MM.1S (cell line): Measurements from ENCODE around the gene MFGE8.
A peak's percentile ranks its signal among the peaks of the same experiment; 100 is the strongest.

ENCODE experiments used
- DNase-seq: peaks from one replicate; pipeline ENCODE4 v3.0.0-alpha.2; 2015
- H2AFZ ChIP-seq: fragments of 300-600 bp; sonication (generic); 2 replicates; pipeline ENCODE4 v1.6.0; 2016; ENCODE audit warnings: antibody characterized with exemption, low read length
- H3F3A ChIP-seq: fragments of 300-600 bp; sonication (generic); 2 replicates; pipeline ENCODE4 v1.6.1; 2016; ENCODE audit warnings: mild to moderate bottlenecking, antibody characterized with exemption, low read length, moderate library complexity, mixed read lengths; ENCODE audit not compliant: insufficient read depth
- H3K27ac ChIP-seq: fragments of 300-600 bp; sonication (generic); 2 replicates; pipeline ENCODE4 v1.5.1; 2016; ENCODE audit warnings: mild to moderate bottlenecking, low read length
- H3K27me3 ChIP-seq: fragments of 300-600 bp; sonication (generic); replicated peaks from 2 replicates; pipeline ENCODE4 v1.6.0; 2016; ENCODE audit warnings: low read length; ENCODE audit not compliant: insufficient read depth
- H3K36me3 ChIP-seq: fragments of 300-600 bp; sonication (generic); replicated peaks from 2 replicates; pipeline ENCODE4 v1.6.1; 2016; ENCODE audit warnings: mild to moderate bottlenecking, low read length, mixed read lengths; ENCODE audit not compliant: insufficient read depth
- H3K4me1 ChIP-seq: fragments of 300-600 bp; sonication (generic); 2 replicates; pipeline ENCODE4 v1.6.1; 2016; ENCODE audit warnings: low read length, mixed read lengths
- H3K4me2 ChIP-seq: fragments of 300-600 bp; sonication (generic); 2 replicates; pipeline ENCODE4 v1.6.0; 2016; ENCODE audit warnings: low read depth, low read length
- H3K4me3 ChIP-seq: fragments of 300-600 bp; sonication (generic); 2 replicates; pipeline ENCODE4 v1.5.1; 2016; ENCODE audit warnings: low read length, mixed read lengths
- H3K79me2 ChIP-seq: fragments of 300-600 bp; sonication (generic); 2 replicates; pipeline ENCODE4 v1.6.1; 2016; ENCODE audit warnings: mixed run types, low read length, mixed read lengths
- H3K9ac ChIP-seq: fragments of 300-600 bp; sonication (generic); 2 replicates; pipeline ENCODE4 v1.6.1; 2016; ENCODE audit warnings: low read length, mixed read lengths
- H3K9me2 ChIP-seq: fragments of 300-600 bp; sonication (generic); replicated peaks from 2 replicates; pipeline ENCODE4 v1.6.1; 2016; ENCODE audit warnings: mild to moderate bottlenecking, low read length, mixed read lengths; ENCODE audit not compliant: insufficient read depth
- H3K9me3 ChIP-seq: fragments of 300-600 bp; sonication (generic); replicated peaks from 2 replicates; pipeline ENCODE4 v1.6.1; 2016; ENCODE audit warnings: mild to moderate bottlenecking, low read length, mixed read lengths; ENCODE audit not compliant: insufficient read depth
- H4K20me1 ChIP-seq: fragments of 300-600 bp; sonication (generic); 2 replicates; pipeline ENCODE4 v1.6.1; 2016; ENCODE audit warnings: mild to moderate bottlenecking, low read length, moderate library complexity, mixed read lengths; ENCODE audit not compliant: insufficient read depth
- CTCF ChIP-seq: fragments of 300-600 bp; sonication (generic); IDR thresholded peaks from 2 replicates; pipeline ENCODE4 v1.5.1; 2016; ENCODE audit warnings: antibody characterized with exemption, low read length, mixed read lengths
- EZH2 ChIP-seq: fragments of 300-600 bp; sonication (generic); optimal IDR thresholded peaks from 2 replicates; pipeline ENCODE3; 2017; ENCODE audit warnings: low read depth, mild to moderate bottlenecking, antibody characterized with exemption, low read length, mixed read lengths
- EZH2phosphoT487 ChIP-seq: fragments of 300-600 bp; sonication (generic); IDR thresholded peaks from 2 replicates; pipeline ENCODE4 v1.6.1; 2018; ENCODE audit warnings: antibody characterized with exemption, low read length

Gene MFGE8

GRCh38 chr15:88899251-88899650 is 13.9 kb downstream of the MFGE8 start:
- H3K36me3 ChIP-seq, result no peaks in the 10 kb centered on the region
- H3K4me1 ChIP-seq, result peaks cover 5% of the 10 kb centered on the region; the same call in 1 of the 2 replicates
- H2AFZ ChIP-seq, result no peak overlapping the region
- no peak for DNase-seq
- H3K9me3 ChIP-seq, result no peaks in the 10 kb centered on the region
- H3K27me3 ChIP-seq, result no peaks in the 10 kb centered on the region
- H3F3A ChIP-seq, result no peaks in the 10 kb centered on the region
- no peak overlapping the region for H3K9ac ChIP-seq
- no peak overlapping the region for H3K27ac ChIP-seq
- no peak overlapping the region for H3K4me2 ChIP-seq
- no peaks in the 10 kb centered on the region for H3K79me2 ChIP-seq
- H3K9me2 ChIP-seq, result no peaks in the 10 kb centered on the region
- TF ChIP-seq EZH2 (no peak), EZH2phosphoT487 (no peak), CTCF (no peak)
- no peaks in the 10 kb centered on the region for H4K20me1 ChIP-seq
- no peak overlapping the region for H3K4me3 ChIP-seq

- Histone ChIP-seq H2AFZ (no peak overlapping the region), H3K9me2 (no peaks in the 10 kb centered on the region), H3K27me3 (no peaks in the 10 kb centered on the region), H3K36me3 (no peaks in the 10 kb centered on the region), H3K9ac (no peak overlapping the region), H3K79me2 (no peaks in the 10 kb centered on the region), H3K4me2 (no peak overlapping the region), H3K4me1 (peaks cover 5% of the 10 kb centered on the region; the same call in 1 of the 2 replicates), H3K4me3 (no peak overlapping the region), H3F3A (no peaks in the 10 kb centered on the region), H3K27ac (no peak overlapping the region), H3K9me3 (no peaks in the 10 kb centered on the region), H4K20me1 (no peaks in the 10 kb centered on the region)
- no peak for TF ChIP-seq CTCF
- no peak for TF ChIP-seq EZH2
- TF ChIP-seq EZH2phosphoT487, result no peak
- no peak for DNase-seq
Observed at GRCh38 chr15:88898736-88899135, 14.4 kb downstream of the MFGE8 start.

- no peak overlapping the region for H2AFZ ChIP-seq
- peaks cover 5% of the 10 kb centered on the region; the same call in 1 of the 2 replicates for H3K4me1 ChIP-seq
- no peaks in the 10 kb centered on the region for H3K9me2 ChIP-seq
- no peaks in the 10 kb centered on the region for H3K27me3 ChIP-seq
- peak; percentile 30 for DNase-seq
- H4K20me1 ChIP-seq, result no peaks in the 10 kb centered on the region
- no peaks in the 10 kb centered on the region for H3K36me3 ChIP-seq
- H3K9me3 ChIP-seq, result no peaks in the 10 kb centered on the region
- no peak overlapping the region for H3K27ac ChIP-seq
- TF ChIP-seq CTCF (peak; percentile 33), EZH2 (no peak)
- no peak overlapping the region for H3K9ac ChIP-seq
- H3K4me3 ChIP-seq, result no peak overlapping the region
- H3K4me2 ChIP-seq, result no peak overlapping the region
- H3K79me2 ChIP-seq, result no peaks in the 10 kb centered on the region
- no peaks in the 10 kb centered on the region for H3F3A ChIP-seq
Observed at GRCh38 chr15:88897456-88898194, 15.6 kb downstream of the MFGE8 start.
